KOPT-K1 (cell line): Measurements from ENCODE around the gene LCE2B.

Experiments
- H3K27ac ChIP-seq: fragments of 200-600 bp; sonication (generic); 2 replicates; pipeline ENCODE4 v1.5.1; 2016; ENCODE audit warnings: antibody characterized with exemption, mild to moderate bottlenecking, low read depth, low read length; ENCODE audit not compliant: poor library complexity, severe bottlenecking
- H3K36me3 ChIP-seq: fragments of 200-600 bp; sonication (generic); 2 replicates; pipeline ENCODE4 v1.5.1; 2017; ENCODE audit warnings: antibody characterized with exemption, mild to moderate bottlenecking, low read length, moderate library complexity; ENCODE audit not compliant: insufficient read depth
- H3K9me3 ChIP-seq: fragments of 200-600 bp; sonication (generic); 2 replicates; pipeline ENCODE4 v1.5.1; 2017; ENCODE audit warnings: antibody characterized with exemption, low read length, mild to moderate bottlenecking; ENCODE audit not compliant: insufficient read depth, poor library complexity, severe bottlenecking

LCE2B gene

DNA sequence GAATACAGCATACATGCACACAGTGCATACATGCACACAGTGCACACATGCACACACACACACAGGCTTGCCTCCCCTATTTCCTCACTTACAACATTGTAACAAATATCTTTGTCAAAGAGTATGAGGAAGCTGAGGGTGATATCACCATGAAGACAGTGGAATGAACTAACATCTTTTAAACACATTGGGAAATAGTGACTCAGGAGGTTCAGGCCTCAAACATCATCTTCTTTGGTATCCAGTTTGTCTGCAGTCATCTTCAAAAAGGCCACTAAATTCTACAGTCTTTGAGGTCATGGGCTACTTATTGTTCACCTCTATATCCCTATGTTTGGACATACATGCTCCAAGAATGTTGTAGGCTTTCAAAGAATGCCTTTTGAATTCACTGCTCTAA lies 2.1 kb upstream of the LCE2B start:
- no peaks in the 10 kb centered on the region for H3K36me3 ChIP-seq
- no peaks in the 10 kb centered on the region for H3K9me3 ChIP-seq
- no peak overlapping the region for H3K27ac ChIP-seq

DNA sequence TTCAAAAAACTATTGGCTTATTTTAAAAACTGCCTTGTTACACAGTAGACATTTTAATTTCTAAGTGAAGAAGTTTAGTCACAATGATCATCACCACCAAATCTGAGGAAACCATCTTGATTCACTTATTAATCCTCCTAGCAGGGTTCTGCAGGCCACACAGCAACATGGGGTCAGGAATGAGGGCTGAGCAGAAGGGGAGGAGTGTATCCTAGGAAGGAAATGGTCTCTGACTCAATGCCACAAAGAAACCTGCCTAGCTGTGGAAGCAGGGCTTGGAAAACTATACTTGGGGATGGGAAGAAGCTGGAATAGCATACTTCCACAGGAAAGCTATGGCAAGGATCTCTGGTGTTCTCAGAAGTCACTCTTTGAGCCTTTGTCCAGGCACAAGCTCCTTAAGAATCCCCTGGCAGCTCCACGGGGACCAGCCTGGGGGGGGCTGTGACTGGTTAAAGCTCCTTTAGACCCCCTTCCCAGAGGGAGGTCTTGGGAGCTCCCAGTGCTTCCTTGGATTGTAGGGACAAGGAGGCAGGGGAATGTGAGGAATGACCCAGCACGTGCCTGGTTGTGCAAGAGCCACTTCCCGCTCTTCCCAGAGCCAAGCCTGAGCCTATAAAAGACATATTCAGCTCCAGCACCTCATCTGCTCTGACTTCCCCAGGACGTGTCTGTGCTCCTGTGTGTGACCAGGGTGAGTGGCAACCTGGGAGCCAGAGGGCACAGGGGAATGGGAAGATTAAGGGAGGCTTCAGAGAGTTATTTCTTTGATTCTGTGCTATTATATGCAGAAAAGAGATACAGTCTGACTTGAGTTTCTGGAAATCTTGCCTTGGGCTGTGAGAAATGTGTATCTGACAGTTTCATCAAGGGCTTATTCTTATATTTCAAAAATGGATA lies 12.0 kb downstream of the LCE2B start, which contains the start of gene LCE2A:
Gene LCE2A, plus strand, starts transcription at position 645 of the 900 bp plus-strand sequence. CDS start 557 bp downstream, outside the sequence.
- no peaks in the 10 kb centered on the region for H3K9me3 ChIP-seq
- no peak within 1 kb of the TSS for H3K27ac ChIP-seq
- no peaks in the 10 kb centered on the region for H3K36me3 ChIP-seq

DNA sequence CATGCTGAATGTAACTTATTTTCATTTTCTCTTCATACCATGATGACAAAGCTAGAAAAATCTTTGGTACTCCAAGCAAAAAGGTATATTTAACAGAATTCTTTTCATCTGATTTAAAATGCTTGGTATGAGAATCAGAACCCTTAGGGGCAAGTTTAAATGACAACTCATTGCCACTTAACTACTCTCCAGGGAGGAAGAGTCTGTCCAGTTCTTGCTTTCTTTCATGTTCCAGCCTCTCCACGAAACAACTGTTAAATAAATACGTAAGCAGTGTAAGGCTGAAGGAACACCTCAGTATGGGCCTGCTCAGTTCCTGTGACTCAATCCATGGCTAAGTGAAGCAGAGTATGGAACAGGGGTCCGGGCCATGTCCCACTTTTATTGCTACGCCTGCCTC lies 13.8 kb downstream of the LCE2B start:
- Histone ChIP-seq H3K36me3 (no peaks in the 10 kb centered on the region), H3K9me3 (no peaks in the 10 kb centered on the region), H3K27ac (no peak overlapping the region)

DNA sequence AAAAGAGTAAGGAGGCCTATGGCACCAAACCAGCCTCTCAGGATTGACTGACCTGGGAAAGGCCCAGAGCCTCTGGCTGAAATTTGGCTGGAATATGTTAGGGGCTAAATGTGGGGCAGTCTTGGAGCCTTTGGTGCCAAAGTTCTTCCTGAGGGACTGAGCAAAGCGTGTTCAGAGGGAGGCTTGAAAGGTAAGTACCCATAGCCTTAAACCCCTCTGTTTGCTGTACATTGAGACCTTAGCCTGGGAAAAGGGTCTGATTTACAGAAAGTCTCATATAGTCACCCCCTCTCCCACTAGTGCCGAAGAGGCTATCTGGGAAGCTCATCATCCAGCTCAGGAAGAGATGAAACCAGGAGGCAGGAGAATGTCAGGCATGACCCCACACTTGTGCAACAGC lies 21.9 kb downstream of the LCE2B start, which contains the start of gene LCE4A:
Gene LCE4A, plus strand, starts transcription at position 301 of the 400 bp plus-strand sequence. CDS start 916 bp downstream, outside the sequence.
- H3K9me3 ChIP-seq = no peaks in the 10 kb centered on the region
- no peak within 1 kb of the TSS for H3K27ac ChIP-seq
- no peaks in the 10 kb centered on the region for H3K36me3 ChIP-seq

DNA sequence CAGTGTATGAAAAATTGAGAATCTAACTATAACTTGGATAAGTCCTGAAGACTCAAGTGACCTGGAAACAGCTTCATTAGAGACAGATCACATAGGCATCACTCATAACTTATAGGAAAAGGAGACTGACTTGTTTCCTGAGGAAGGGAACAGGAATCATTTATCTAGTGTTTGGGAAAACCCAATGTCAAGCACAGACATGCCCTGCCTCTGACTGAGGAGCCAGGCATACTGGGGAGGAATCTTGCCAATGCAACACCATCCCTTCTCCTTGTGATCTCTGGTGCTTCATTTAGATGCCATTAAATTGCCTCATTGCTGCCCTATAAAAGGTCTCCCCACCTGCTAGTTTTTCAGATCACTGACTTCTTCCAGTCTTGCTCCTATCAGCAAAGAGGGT lies 32.3 kb downstream of the LCE2B start:
- no peaks in the 10 kb centered on the region for H3K36me3 ChIP-seq
- no peaks in the 10 kb centered on the region for H3K9me3 ChIP-seq
- H3K27ac ChIP-seq = no peak overlapping the region

DNA sequence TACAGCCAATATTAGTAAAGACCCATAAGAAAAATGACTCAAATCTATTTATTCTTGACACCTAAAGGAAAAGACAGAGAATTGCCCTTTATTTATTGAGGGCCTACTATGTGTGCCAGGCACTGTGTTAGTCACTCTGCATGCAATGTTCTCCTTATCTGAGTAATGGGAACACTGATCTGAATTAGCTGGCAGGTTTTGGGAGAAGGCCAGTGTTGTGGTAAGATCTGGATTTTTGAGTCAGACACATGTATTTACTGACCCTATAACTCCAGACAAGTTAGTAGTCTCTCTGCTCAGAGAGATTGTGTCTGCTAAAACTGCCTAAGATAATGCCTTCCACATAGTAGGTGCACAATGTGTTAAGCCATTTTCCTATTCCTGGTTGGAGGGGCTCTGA lies 39.3 kb downstream of the LCE2B start:
- no peaks in the 10 kb centered on the region for H3K36me3 ChIP-seq
- no peaks in the 10 kb centered on the region for H3K9me3 ChIP-seq
- no peak overlapping the region for H3K27ac ChIP-seq

DNA sequence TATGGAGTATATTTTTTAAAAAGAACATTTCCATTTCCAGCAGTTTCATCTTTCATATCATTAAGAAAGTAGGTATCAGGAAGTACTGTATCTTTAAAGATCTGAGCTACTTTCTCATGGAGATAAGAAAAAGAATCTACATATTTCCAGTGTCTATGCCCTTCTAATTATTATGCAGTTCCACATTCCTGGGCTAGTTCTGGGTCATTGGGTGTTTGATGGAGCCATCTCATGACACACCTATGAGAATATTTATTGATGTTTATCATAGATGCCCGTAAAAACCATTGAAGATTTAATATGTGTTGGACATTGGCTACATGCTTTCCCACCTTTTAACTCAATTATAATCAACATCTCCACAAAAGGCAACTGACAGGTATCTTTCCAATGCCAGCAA lies 43.1 kb downstream of the LCE2B start:
- H3K9me3 ChIP-seq = no peaks in the 10 kb centered on the region

DNA sequence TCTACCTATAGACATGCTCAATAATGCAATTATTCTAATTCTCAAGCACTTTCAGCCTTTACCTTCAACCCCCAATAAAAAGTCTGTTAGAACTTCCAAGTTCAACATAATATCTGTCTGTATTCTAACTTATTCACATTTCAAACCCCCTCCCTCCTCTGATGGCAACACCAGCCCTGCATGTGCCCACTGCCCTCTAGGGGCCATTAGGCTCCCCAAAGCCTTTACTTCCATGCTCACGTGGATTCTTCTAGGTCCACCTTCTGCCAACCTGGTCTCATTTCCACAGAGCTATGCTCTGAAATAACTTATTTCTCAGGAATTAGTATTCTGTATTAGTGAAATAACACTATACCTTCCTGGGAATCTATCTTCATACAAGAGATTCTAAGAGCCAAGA lies 49.7 kb downstream of the LCE2B start:
- no peaks in the 10 kb centered on the region for H3K36me3 ChIP-seq
- no peaks in the 10 kb centered on the region for H3K9me3 ChIP-seq
- H3K27ac ChIP-seq = no peak overlapping the region

More for the DNA sequence above, 43.1 kb downstream of the LCE2B start:
- Histone ChIP-seq H3K36me3 (no peaks in the 10 kb centered on the region), H3K27ac (no peak overlapping the region)
